Endometrial microvascular endothelial cells (primary cell): Measurements from ENCODE around the gene MBTPS1. TPM values are rescaled to one million over a fixed set of nuclear protein-coding genes. Genes with fewer than 3 reads are reported as not detected.

Experiments used
- in situ Hi-C: cut with HindIII; loops from 2 replicates; pipeline ENCODE4 v1.10.0; 2017; ENCODE audit warnings: low sequenced_read_pairs, low pct_unique_long_range_greater_than_20kb; ENCODE audit errors: inconsistent ontology term
- total RNA-seq: library from RNA; depleted of rRNA; stranded (reverse); fragments of >200 nt; gene quantifications from one replicate; pipeline ENCODE4 v1.2.3, GENCODE V29; 2015; ENCODE audit errors: inconsistent ontology term

Gene MBTPS1
- total RNA-seq, 1 donor from 2014 or later: 135 TPM

- in situ Hi-C loops: no loop called here
Measured at GRCh38 chr16:84045001-84045817, 71.5 kb downstream of the MBTPS1 start.

- in situ Hi-C loops: no loop called here
Measured at GRCh38 chr16:84044118-84044488, 72.6 kb downstream of the MBTPS1 start.

GRCh38 chr16:84043486-84044117 is 73.1 kb downstream of the MBTPS1 start:
- in situ Hi-C loops: no loop called here

DNA sequence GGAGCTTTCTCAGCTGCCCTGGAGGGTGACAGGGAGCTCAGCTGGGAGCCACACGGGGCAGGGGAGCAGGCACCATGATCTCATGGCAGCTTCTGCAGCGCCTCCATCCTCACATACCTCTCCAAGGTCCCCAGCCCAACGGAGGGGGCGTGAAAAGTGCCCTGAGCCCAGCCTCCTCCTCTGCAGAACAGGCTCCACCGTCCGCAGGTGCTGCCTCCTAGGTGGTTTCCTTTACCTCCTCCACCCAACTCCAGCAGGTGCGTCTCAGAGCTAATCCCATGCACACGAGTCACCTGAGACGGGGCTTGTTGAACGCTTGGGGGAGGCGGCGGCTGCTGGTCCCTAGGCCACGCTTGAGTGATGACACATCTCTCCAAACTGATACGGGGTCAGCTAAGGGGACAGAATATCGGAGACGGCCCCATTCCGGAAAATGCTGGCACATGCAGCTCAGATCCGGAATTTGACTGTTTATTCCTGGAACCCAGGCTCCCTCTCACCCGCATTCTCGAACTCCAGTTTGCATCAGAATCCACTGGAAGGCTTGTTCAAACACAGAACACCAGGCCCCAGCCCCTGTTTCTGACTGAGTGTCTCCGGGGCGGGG is 73.8 kb downstream of the MBTPS1 start:
- in situ Hi-C loops: no loop called here

GRCh38 chr16:84042308-84042878 is 74.3 kb downstream of the MBTPS1 start, which contains the start of gene SLC38A8:
Gene SLC38A8, minus strand, starts transcription at chr16:84042795. Its CDS starts 638 bp downstream, at chr16:84042157.
- in situ Hi-C loops: no loop called here

DNA sequence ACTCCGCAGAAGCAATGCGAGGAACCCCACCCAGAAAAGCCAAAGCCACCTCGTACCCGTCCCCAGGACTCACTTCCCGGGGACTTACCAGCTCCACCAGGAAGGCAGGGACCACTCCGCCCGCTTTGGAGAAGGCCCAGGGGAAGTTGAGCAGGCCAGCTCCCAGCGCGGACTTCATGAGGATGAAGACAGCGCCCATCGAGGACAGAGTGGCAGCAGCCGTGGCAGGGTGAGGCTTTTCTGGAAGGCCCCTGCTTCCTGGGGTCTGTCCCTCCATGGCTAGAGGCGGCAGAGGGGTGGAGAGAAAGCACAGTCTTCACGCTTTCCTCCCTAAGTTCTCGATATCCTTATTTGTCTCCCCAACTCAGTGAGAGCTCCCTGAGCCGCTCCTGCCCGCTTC is 74.9 kb downstream of the MBTPS1 start:
- in situ Hi-C loops: no loop called here

GRCh38 chr16:84040823-84041820 is 75.6 kb downstream of the MBTPS1 start:
- in situ Hi-C loops: no loop called here

DNA sequence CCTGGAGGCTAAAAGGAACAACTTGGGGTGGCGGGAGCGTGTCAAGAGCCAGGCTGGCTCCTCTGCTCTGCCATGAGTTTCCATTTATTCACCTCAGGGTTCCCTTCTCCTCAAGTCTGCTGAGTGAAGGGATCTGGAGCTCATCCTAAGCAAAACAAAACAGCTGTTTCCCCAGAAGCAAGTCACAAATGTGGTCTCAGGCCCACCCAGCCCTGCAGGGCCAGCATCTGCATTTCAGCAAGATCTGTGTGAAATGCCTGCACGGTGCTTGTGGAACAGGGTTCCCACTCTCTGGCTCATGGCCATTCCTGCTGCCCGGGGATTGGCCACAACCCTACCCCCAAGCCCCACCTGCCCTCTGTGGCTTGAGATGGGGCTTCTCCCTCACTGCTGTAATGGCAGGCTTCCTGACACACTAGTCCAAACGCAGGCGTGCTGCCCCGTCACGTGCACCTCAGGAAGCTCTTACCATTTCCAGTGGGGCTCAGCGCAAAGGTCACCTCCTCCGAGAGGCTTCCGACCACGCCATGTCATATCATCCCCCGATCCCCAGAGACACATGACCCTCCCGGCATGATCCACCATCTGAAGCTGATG is 76.4 kb downstream of the MBTPS1 start:
- in situ Hi-C loops: no loop called here

DNA sequence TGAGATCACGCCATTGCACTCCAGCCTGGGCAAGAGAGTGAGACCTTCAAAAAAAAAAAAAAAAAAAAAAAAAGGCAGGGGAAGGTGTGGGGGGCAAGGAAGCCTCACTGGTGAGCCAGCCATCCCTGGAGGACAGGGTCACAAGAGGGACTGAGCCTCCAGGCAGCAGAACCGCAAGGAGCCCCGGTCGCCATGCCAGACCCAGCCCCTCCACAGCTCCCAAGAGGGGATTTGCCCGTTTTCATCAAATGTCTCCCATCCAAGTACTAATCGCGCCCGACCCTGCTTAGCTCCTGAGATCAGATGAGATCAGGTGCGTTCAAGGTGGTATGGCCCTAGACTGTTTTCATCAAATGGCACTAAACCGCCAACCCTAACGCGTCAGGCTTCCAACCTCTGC is 77.0 kb downstream of the MBTPS1 start:
- in situ Hi-C loops: no loop called here

DNA sequence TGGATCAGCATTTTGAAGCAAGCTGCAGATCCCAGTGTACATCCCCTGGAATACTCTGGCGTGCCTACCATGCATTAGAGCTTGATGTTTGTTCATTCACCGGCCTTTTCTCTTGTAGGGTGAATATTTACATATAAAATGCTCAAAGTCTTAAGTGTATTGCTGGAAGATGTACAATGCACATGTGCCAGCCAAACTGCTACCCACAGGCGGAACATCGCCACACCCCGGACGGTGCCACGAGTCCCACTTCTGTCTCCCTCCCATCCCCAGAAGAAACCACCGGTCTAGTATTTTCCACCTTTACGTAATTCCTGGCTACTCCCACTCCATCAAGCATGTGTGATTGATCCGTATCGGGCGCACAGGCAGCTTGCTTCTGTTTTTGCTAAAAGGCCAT is 78.3 kb downstream of the MBTPS1 start:
- in situ Hi-C loops: no loop called here

GRCh38 chr16:84036982-84037425 is 79.7 kb downstream of the MBTPS1 start:
- in situ Hi-C loops: no loop called here

- in situ Hi-C loops: no loop called here
Measured at GRCh38 chr16:84036131-84036530, 80.6 kb downstream of the MBTPS1 start.

GRCh38 chr16:84034516-84034915 is 82.2 kb downstream of the MBTPS1 start:
- in situ Hi-C loops: no loop called here

DNA sequence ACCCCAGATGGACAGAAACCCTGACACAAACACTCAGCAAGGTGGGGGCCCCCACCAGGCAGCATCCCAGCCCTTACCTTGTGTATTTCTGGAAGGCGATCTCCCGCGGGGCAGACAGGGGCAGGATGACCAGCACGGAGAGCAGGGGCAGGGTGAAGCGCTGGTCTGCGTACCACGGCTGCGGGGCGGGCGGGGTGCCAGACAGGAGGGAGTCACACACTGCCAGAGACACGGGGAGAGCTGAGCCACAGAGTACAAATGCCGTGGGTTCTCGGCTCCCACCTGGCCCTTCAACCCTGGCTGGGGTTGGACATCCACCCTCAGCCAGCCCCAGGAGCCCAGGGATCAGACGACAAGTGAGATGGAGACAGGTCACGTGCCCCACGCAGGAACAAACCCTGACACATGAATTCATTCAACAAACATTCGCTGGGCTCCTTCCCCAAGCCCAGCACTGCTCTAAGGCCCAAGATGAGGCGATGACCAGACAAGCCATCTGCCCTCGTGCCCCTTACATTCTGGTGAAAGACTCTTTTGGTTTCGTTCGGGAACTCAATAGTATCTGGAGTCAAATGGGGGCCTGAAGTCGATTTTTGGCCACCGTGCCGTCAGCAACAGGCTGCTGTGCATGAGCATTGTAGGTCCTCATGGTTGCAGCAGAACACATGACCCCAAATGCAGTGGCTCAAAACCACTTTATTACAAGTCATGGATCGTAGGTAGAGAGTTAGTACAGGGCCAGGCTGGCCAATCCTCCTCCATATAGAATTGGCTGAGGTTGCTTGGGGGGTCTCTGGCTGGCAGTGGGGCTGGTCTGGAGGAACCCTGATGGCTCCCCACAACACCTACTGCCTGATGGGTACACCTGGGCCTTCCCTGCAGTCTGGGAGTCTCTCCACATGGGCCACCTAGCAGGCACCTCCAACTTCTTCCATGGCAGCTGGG is 83.2 kb downstream of the MBTPS1 start:
- in situ Hi-C loops: no loop called here

GRCh38 chr16:84032458-84033178 is 84.1 kb downstream of the MBTPS1 start:
- in situ Hi-C loops: no loop called here

DNA sequence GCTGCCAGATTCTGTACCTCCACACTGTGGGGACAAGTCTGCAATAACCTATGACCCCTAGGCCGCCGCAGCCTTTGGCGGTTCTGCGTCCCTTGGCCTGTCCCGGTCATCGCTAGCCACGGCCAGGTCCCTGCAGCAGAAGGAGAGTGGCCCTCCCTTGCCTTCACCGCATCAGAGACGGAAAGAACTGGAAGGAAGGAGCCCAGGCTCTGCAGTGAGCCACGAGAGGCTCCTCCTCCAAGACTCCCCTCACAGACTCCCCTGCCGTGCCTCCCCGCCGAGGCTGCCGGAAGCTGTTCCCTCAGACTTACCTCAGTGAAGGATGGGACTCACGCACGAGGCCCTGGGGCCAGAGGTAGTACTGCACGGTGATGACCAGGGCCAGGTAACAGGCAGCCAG is 85.2 kb downstream of the MBTPS1 start:
- in situ Hi-C loops: no loop called here
